HCT116 (cell line): Measurements from ENCODE around the gene TRDN. TPM values are rescaled to one million over a fixed set of nuclear protein-coding genes. Genes with fewer than 3 reads are reported as not detected.

ENCODE experiments used
- ATAC-seq: fragments of 200-7000 bp; cut with Tn5 transposase; 2 replicates; pipeline ENCODE4 v1.9.1; 2020; ENCODE audit warnings: mild to moderate bottlenecking, moderate library complexity
- BruUV-seq: library from RNA; stranded (reverse); fragments of 400-500 nt; replicated peaks from 2 replicates; lab custom pipeline; 2021; lab: Mats Ljungman, UMichigan
- CTCF ChIA-PET: fragments of 300-600 bp; sonication (Branson Sonifier 250); formaldehyde crosslinking; loops from one replicate; lab custom pipeline; 2021; ENCODE audit warnings: antibody characterized with exemption; lab: Charles Lee
- POLR2A ChIA-PET: fragments of 300-600, 350-600 bp; sonication (Branson Sonifier 250); formaldehyde crosslinking; loops from one replicate; lab custom pipeline; 2021; ENCODE audit warnings: antibody characterized with exemption; lab: Charles Lee
- RAD21 ChIA-PET, 2 experiments: fragments of 300-600 bp; sonication (Branson Sonifier 250); formaldehyde crosslinking; loops; one replicate each; lab custom pipeline; 2023; ENCODE audit warnings: low total read pairs in 2 of 2; ENCODE audit not compliant: uncharacterized antibody in 2 of 2, unreplicated experiment in 2 of 2, low non-redundant PET in 1 of 2; lab: Charles Lee
- DNase-seq: peaks from one replicate; pipeline ENCODE4 v3.0.0-alpha.2; 2010; ENCODE audit warnings: low read depth, low spot score
- H2AFZ ChIP-seq: fragments of 200-600 bp; shearing (Covaris generic), sonication (generic); 2 replicates; pipeline ENCODE4 v1.6.1; 2017; ENCODE audit warnings: low read depth, mixed run types, mixed read lengths, antibody characterized with exemption, low read length; ENCODE audit not compliant: poor library complexity, severe bottlenecking
- H3K27ac ChIP-seq: 2 replicates; pipeline ENCODE4 v1.5.1; 2012; ENCODE audit warnings: low read depth, low read length
- H3K27me3 ChIP-seq: fragments of 200-600 bp; sonication (generic); 2 replicates; pipeline ENCODE4 v1.6.1; 2016; ENCODE audit warnings: mixed run types, low read length, mixed read lengths; ENCODE audit not compliant: insufficient read depth
- H3K36me3 ChIP-seq, 2 experiments: fragments of 200-500 bp in 1 of 2; fragments of 200-600 bp in 1 of 2; sonication (Bioruptor generic) in 1 of 2; sonication (generic) in 1 of 2; 2 replicates each; pipeline versions ENCODE4 v1.5.1 to v1.6.1; 2014 to 2016; ENCODE audit warnings: low read length in 2 of 2, inconsistent platforms in 1 of 2, mixed read lengths in 1 of 2, mixed run types in 1 of 2; ENCODE audit not compliant: insufficient read depth in 2 of 2, control insufficient read depth in 1 of 2
- H3K4me1 ChIP-seq, 2 experiments: fragments of 200-600 bp in 1 of 2; sonication (generic) in 1 of 2; 2 replicates each; pipeline versions ENCODE4 v1.5.1 to v1.6.1; 2012 to 2017; ENCODE audit warnings: low read length in 2 of 2, inconsistent platforms in 1 of 2, mild to moderate bottlenecking in 1 of 2, mixed read lengths in 1 of 2, mixed run types in 1 of 2, moderate library complexity in 1 of 2; ENCODE audit not compliant: insufficient read depth in 2 of 2, control insufficient read depth in 1 of 2
- H3K4me2 ChIP-seq: fragments of 200-600 bp; sonication (generic); 2 replicates; pipeline ENCODE4 v1.6.1; 2017; ENCODE audit warnings: mixed run types, low read length, mixed read lengths
- H3K4me3 ChIP-seq, 2 experiments: fragments of 200-600 bp in 1 of 2; sonication (generic) in 1 of 2; replicated peaks in 1 of 2; 2 replicates each; pipeline ENCODE4 v1.5.1; 2011 to 2016; ENCODE audit warnings: low read length in 2 of 2, control low read depth in 1 of 2, low read depth in 1 of 2, mild to moderate bottlenecking in 1 of 2, mixed read lengths in 1 of 2, mixed run types in 1 of 2
- H3K79me2 ChIP-seq: fragments of 200-600 bp; sonication (generic); 2 replicates; pipeline ENCODE4 v1.6.1; 2017; ENCODE audit warnings: mild to moderate bottlenecking, mixed run types, low read length, moderate library complexity, mixed read lengths; ENCODE audit not compliant: insufficient read depth
- H3K9ac ChIP-seq: fragments of 200-600 bp; sonication (generic); 2 replicates; pipeline ENCODE4 v1.6.1; 2016; ENCODE audit warnings: low read length, mixed read lengths
- H3K9me2 ChIP-seq: fragments of 200-600 bp; sonication (generic), shearing (Covaris generic); 2 replicates; pipeline ENCODE4 v1.6.1; 2017; ENCODE audit warnings: mixed run types, mild to moderate bottlenecking, moderate library complexity; ENCODE audit not compliant: insufficient read depth
- H3K9me3 ChIP-seq, 2 experiments: fragments of 200-500 bp in 1 of 2; fragments of 200-600 bp in 1 of 2; sonication (Bioruptor generic) in 1 of 2; sonication (generic) in 1 of 2; 2 replicates each; pipeline ENCODE4 v1.6.1; 2014 to 2017; ENCODE audit warnings: low read length in 2 of 2, mixed read lengths in 2 of 2, inconsistent platforms in 1 of 2, low read depth in 1 of 2, mild to moderate bottlenecking in 1 of 2, mixed run types in 1 of 2, moderate library complexity in 1 of 2; ENCODE audit not compliant: control insufficient read depth in 1 of 2, insufficient read depth in 1 of 2
- H4K20me1 ChIP-seq: fragments of 200-600 bp; sonication (generic), shearing (Covaris generic); 2 replicates; pipeline ENCODE4 v1.6.1; 2017; ENCODE audit warnings: mixed run types, mild to moderate bottlenecking, moderate library complexity; ENCODE audit not compliant: insufficient read depth
- ATF3 ChIP-seq: IDR thresholded peaks from 2 replicates; pipeline ENCODE4 v1.6.1; 2012
- CBX3 ChIP-seq: IDR thresholded peaks from 2 replicates; pipeline ENCODE4 v1.6.1; 2012; ENCODE audit warnings: low read depth
- CEBPB ChIP-seq: IDR thresholded peaks from 2 replicates; pipeline ENCODE4 v1.6.1; 2012; ENCODE audit warnings: low read depth
- EGR1 ChIP-seq: IDR thresholded peaks from 2 replicates; pipeline ENCODE4 v1.6.1; 2012; ENCODE audit warnings: low read depth
- JUND ChIP-seq: IDR thresholded peaks from 2 replicates; pipeline ENCODE4 v1.6.1; 2012
- MAX ChIP-seq: IDR thresholded peaks from 2 replicates; pipeline ENCODE4 v1.6.1; 2012
- POLR2AphosphoS5 ChIP-seq: IDR thresholded peaks from 2 replicates; pipeline ENCODE4 v1.6.1; 2011; ENCODE audit warnings: mild to moderate bottlenecking, low read depth, low read length, moderate library complexity
- RAD21 ChIP-seq: IDR thresholded peaks from 2 replicates; pipeline ENCODE4 v1.6.1; 2012; ENCODE audit warnings: low read depth, mild to moderate bottlenecking
- REST ChIP-seq: IDR thresholded peaks from 2 replicates; pipeline ENCODE4 v1.6.1; 2012; ENCODE audit warnings: low read depth
- SIN3A ChIP-seq: IDR thresholded peaks from 2 replicates; pipeline ENCODE4 v1.6.1; 2012; ENCODE audit warnings: low read depth
- TCF7L2 ChIP-seq: IDR thresholded peaks from 2 replicates; pipeline ENCODE4 v1.7.0; 2011; ENCODE audit warnings: borderline replicate concordance, inconsistent platforms; ENCODE audit not compliant: insufficient read depth, insufficient read length; ENCODE audit errors: extremely low read depth
- YY1 ChIP-seq: IDR thresholded peaks from 2 replicates; pipeline ENCODE4 v1.6.1; 2011; ENCODE audit warnings: low read length, low read depth, moderate library complexity, mild to moderate bottlenecking; ENCODE audit not compliant: insufficient replicate concordance; ENCODE audit errors: extremely low read depth
- ZBTB33 ChIP-seq: IDR thresholded peaks from 2 replicates; pipeline ENCODE4 v1.6.1; 2011; ENCODE audit warnings: mild to moderate bottlenecking, low read length, moderate library complexity; ENCODE audit not compliant: insufficient replicate concordance; ENCODE audit errors: extremely low read depth
- intact Hi-C: fragments of 100-400 bp; cut with micrococcal nuclease; formaldehyde crosslinking; loops from 2 replicates; pipeline ENCODE4 v1.10.0; 2022
- total RNA-seq: library from RNA; stranded (reverse); gene quantifications from one replicate; pipeline ENCODE4 v1.2.1, GENCODE V29; 2021; ENCODE audit not compliant: unreplicated experiment
- TF ChIP-seq, protein P1 (sequence below), 3 experiments: fragments of 200-600 bp in 1 of 3; sonication (generic) in 1 of 3; IDR thresholded peaks in 2 of 3; conservative IDR thresholded peaks in 1 of 3; 2 replicates each; pipeline ENCODE4 v1.5.1; 2012 to 2017; ENCODE audit warnings: low read depth in 2 of 3, low read length in 2 of 3, antibody characterized with exemption in 1 of 3, borderline replicate concordance in 1 of 3, control low read depth in 1 of 3, mild to moderate bottlenecking in 1 of 3, mixed read lengths in 1 of 3, mixed run types in 1 of 3, moderate library complexity in 1 of 3; ENCODE audit not compliant: insufficient read depth in 1 of 3

The TRDN gene
- total RNA-seq, 1 experiment from 2014 or later = not detected

GRCh38 chr6:123462152-123462551, 174.6 kb downstream of the TRDN start:
- ChIA-PET POLR2A (no interaction called here), RAD21 (no interaction called here), CTCF (no interaction called here)
- Histone ChIP-seq H3K79me2 (no peaks in the 10 kb centered on the region), H3K27me3 (peaks cover 3% of the 10 kb centered on the region; the same call in 1 of the 2 replicates), H3K4me3 (no peak overlapping the region), H3K27ac (no peak overlapping the region), H3K36me3 (no peaks in the 10 kb centered on the region), H3K4me2 (no peak overlapping the region), H3K4me1 (no peaks in the 10 kb centered on the region), H3K9ac (no peak overlapping the region), H3K9me2 (no peaks in the 10 kb centered on the region), H4K20me1 (no peaks in the 10 kb centered on the region), H2AFZ (no peak overlapping the region), H3K9me3 (no peaks in the 10 kb centered on the region)
- TF ChIP-seq RAD21 (no peak), SIN3A (no peak), CBX3 (no peak), JUND (no peak), YY1 (no peak), ZBTB33 (no peak), ATF3 (no peak), MAX (no peak), TCF7L2 (no peak), CEBPB (no peak), EGR1 (no peak), REST (no peak), POLR2AphosphoS5 (no peak)
- TF ChIP-seq, protein P1, sequence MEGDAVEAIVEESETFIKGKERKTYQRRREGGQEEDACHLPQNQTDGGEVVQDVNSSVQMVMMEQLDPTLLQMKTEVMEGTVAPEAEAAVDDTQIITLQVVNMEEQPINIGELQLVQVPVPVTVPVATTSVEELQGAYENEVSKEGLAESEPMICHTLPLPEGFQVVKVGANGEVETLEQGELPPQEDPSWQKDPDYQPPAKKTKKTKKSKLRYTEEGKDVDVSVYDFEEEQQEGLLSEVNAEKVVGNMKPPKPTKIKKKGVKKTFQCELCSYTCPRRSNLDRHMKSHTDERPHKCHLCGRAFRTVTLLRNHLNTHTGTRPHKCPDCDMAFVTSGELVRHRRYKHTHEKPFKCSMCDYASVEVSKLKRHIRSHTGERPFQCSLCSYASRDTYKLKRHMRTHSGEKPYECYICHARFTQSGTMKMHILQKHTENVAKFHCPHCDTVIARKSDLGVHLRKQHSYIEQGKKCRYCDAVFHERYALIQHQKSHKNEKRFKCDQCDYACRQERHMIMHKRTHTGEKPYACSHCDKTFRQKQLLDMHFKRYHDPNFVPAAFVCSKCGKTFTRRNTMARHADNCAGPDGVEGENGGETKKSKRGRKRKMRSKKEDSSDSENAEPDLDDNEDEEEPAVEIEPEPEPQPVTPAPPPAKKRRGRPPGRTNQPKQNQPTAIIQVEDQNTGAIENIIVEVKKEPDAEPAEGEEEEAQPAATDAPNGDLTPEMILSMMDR (IDR thresholded peaks at IDR 0.05 in 2 of 3, conservative IDR thresholded peaks at IDR 0.05 in 1 of 3; ENCODE audit: borderline replicate concordance in 1 of 3, insufficient read depth in 1 of 3, low read depth in 2 of 3, low read length in 2 of 3) = no peak
- BruUV-seq = no TSS peak
- no peak for DNase-seq
- ATAC-seq = no peak
- intact Hi-C loops = no loop called here
